Stimulated activated CD8-positive, alpha-beta memory T cell treated with anti-CD3 and anti-CD28 coated beads, Interleukin-7, amount 100 ng/mL, for 1 hour (primary cell): Measurements from ENCODE around the gene SPATA31C2.
"Not testable (repeated sequence)": the region's sequence is repeated elsewhere in the genome, so short reads cannot be mapped to it uniquely, and the experiment has no call there.

Experiments
- DNase-seq, 2 donors: peaks; one replicate each; pipeline ENCODE4 v3.0.0-alpha.2; 2020; ENCODE audit warnings: low read depth in 2 of 2

Gene SPATA31C2

GRCh38 chr9:88138375-88138774 is at the start of gene SPATA31C2:
SPATA31C2 (minus strand) TSS chr9:88138475; CDS start chr9:88138446, 29 bp downstream.
- DNase-seq: not testable (repeated sequence)

- DNase-seq: no peak
These were observed 49.4 kb upstream of the SPATA31C2 start for GRCh38 chr9:88187631-88188030.

GRCh38 chr9:88186495-88187110 is 48.3 kb upstream of the SPATA31C2 start:
- no peak for DNase-seq

- no peak for DNase-seq
These were observed 46.7 kb upstream of the SPATA31C2 start for GRCh38 chr9:88184976-88185375.

GRCh38 chr9:88183798-88184495 is 45.7 kb upstream of the SPATA31C2 start:
- no peak for DNase-seq

GRCh38 chr9:88182501-88182900 is 44.2 kb upstream of the SPATA31C2 start:
- no peak for DNase-seq

GRCh38 chr9:88180081-88180765 is 41.9 kb upstream of the SPATA31C2 start:
- no peak for DNase-seq

- DNase-seq: no peak
These were observed 40.8 kb upstream of the SPATA31C2 start for GRCh38 chr9:88179062-88179521.

- no peak for DNase-seq
These were observed 40.4 kb upstream of the SPATA31C2 start for GRCh38 chr9:88178641-88179040.

GRCh38 chr9:88177371-88177770 is 39.1 kb upstream of the SPATA31C2 start:
- no peak for DNase-seq

GRCh38 chr9:88174324-88174723 is 36.0 kb upstream of the SPATA31C2 start:
- no peak for DNase-seq

- peak in 1 of 2 donors; percentile 3 for DNase-seq
These were observed 35.2 kb upstream of the SPATA31C2 start for GRCh38 chr9:88173378-88173999.

GRCh38 chr9:88169700-88170099 is 31.4 kb upstream of the SPATA31C2 start:
- DNase-seq: no peak

GRCh38 chr9:88168564-88168963 is 30.3 kb upstream of the SPATA31C2 start:
- DNase-seq: no peak

- no peak for DNase-seq
These were observed 28.4 kb upstream of the SPATA31C2 start for GRCh38 chr9:88166660-88167059.

GRCh38 chr9:88164850-88165249 is 26.6 kb upstream of the SPATA31C2 start:
- no peak for DNase-seq

GRCh38 chr9:88161144-88161543 is 22.9 kb upstream of the SPATA31C2 start:
- no peak for DNase-seq

GRCh38 chr9:88143957-88144625 is 5.8 kb upstream of the SPATA31C2 start:
- DNase-seq: no peak

- no peak for DNase-seq
These were observed 4.9 kb upstream of the SPATA31C2 start for GRCh38 chr9:88143179-88143578.

GRCh38 chr9:88133552-88133951 is 4.7 kb downstream of the SPATA31C2 start:
- DNase-seq: not testable (repeated sequence)

- not testable (repeated sequence) for DNase-seq
These were observed 8.7 kb downstream of the SPATA31C2 start for GRCh38 chr9:88129556-88129955.
